ENCODE data around the gene ARL3. TPM values are rescaled to one million over a fixed set of nuclear protein-coding genes. Genes with fewer than 3 reads are reported as not detected.

The ARL3 gene
- total and polyA plus RNA-seq, 2 of the 4 experiments (the other 2 are of a cell fraction) = 5.0 to 14.3 TPM

DNA sequence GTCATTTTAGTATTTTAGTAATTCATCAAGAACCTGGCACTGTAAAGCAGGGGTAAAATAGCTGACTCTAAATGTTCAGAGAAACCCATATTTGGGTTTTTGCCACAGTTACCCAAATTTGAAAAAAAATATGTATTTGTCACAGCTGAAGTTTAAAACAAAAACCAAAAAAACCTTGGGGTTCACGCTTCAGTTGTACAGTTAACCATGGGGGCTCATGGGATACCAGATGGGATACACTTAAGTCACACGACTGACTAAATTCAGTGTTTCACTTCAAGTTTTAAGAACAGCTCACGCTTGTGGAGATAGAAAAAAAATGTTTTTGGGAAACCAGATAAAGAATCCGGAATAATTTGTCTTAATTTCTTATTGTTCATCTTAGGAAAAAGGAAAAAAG lies 2.1 kb downstream of the ARL3 start:
- peaks cover 3% of the 10 kb centered on the region; the same call in 1 of the 2 replicates for H3K9me1 ChIP-seq (ENCODE audit: insufficient read depth, low read length)
- H3K27me3 ChIP-seq (ENCODE audit: control insufficient read depth, insufficient read depth, low read length) = no peaks in the 10 kb centered on the region
- H3K18ac ChIP-seq (ENCODE audit: low read depth, low read length) = peak overlapping the region; percentile 19; the same call in 1 of the 2 replicates
- H3K14ac ChIP-seq (replicated peaks; ENCODE audit: low read depth, low read length) = 0 out of 2 replicates have a peak overlapping the region, but pooled peaks have one; percentile 72
- peak overlapping the region; percentile 69 for H2BK5ac ChIP-seq (ENCODE audit: low read depth, low read length, poor library complexity, severe bottlenecking)
- CTCF ChIA-PET = interaction anchor here (0.7 to 3.1 kb wide), 2 partner anchors 34 to 35 kb away, joined by 4 to 13 read pairs; no protein-coding TSS in a partner anchor
- H2BK15ac ChIP-seq (ENCODE audit: low read depth, low read length) = peak overlapping the region; percentile 65; the same call in 2 of the 3 replicates
- H3K56ac ChIP-seq (ENCODE audit: extremely low read depth, insufficient read depth, low read length) = no peak overlapping the region
- no peak overlapping the region for H3K4ac ChIP-seq (ENCODE audit: low read depth, low read length)
- no peaks in the 10 kb centered on the region for H3K36me3 ChIP-seq (ENCODE audit: control insufficient read depth, insufficient read depth, low read length)
- peak overlapping the region; percentile 71; the same call in 1 of the 2 replicates for H3K4me2 ChIP-seq (ENCODE audit: low read depth, low read length)
- no peak overlapping the region for H3K4me3 ChIP-seq (ENCODE audit: insufficient read depth, low read depth, low read length)
- DNase-seq (no peak), ATAC-seq (ENCODE audit: low read depth) (no peak)
- H4K91ac ChIP-seq (ENCODE audit: insufficient read depth, low read depth, low read length) = no peak overlapping the region
- H3K27ac ChIP-seq (ENCODE audit: insufficient read depth, low read length) = no peak overlapping the region
- H3K9me3 ChIP-seq (ENCODE audit: control insufficient read depth, insufficient read depth, low read length) = no peaks in the 10 kb centered on the region
- intact Hi-C loops (cut with micrococcal nuclease) (loop anchor here (2.0 to 5.0 kb wide), 2 partner anchors 33 to 210 kb away; partner anchors contain the start of genes ACTR1A and SUFU), in situ Hi-C loops (cut with MboI; ENCODE audit: low sequenced_read_pairs) (no loop called here), dilution Hi-C loops (cut with HindIII; ENCODE audit: low sequenced_read_pairs, unreplicated experiment) (no loop called here)
- H3K79me1 ChIP-seq (ENCODE audit: low read depth in 1 of 2, low read length in 2 of 2) = peaks cover 28 to 63% of the 10 kb centered on the region in 2 experiments
- H2AK9ac ChIP-seq (replicated peaks; ENCODE audit: low read depth, low read length, poor library complexity) = no peak overlapping the region
- H4K20me1 ChIP-seq (ENCODE audit: insufficient read depth, low read length) = peaks cover 11% of the 10 kb centered on the region; the same call in 1 of the 2 replicates
- H3K23ac ChIP-seq (ENCODE audit: low read depth, low read length) = no peak overlapping the region
- no peak overlapping the region for H2BK120ac ChIP-seq (ENCODE audit: low read depth, low read length)
- H3K4me1 ChIP-seq (ENCODE audit: control insufficient read depth, insufficient read depth, low read length) = peaks cover 2% of the 10 kb centered on the region
- no peak overlapping the region for H3K9ac ChIP-seq (ENCODE audit: low read depth, low read length)
- no peak overlapping the region for H4K5ac ChIP-seq (ENCODE audit: low read depth, low read length)
- no peak overlapping the region for H2BK20ac ChIP-seq (ENCODE audit: low read depth, low read length)
- WGBS, 2 experiments (ENCODE audit: extremely low coverage in 2 of 2, insufficient read length in 1 of 2) = no CpG with 5 or more reads among the region's 4 CpGs
- H2AK5ac ChIP-seq (ENCODE audit: low read depth, low read length) = no peak overlapping the region
- TF ChIP-seq CEBPB (IDR thresholded peaks at IDR 0.05; ENCODE audit: low read depth, low read length) (no peak), NFE2L2 (IDR thresholded peaks at IDR 0.05; ENCODE audit: low read depth, low read length) (no peak), MAZ (IDR thresholded peaks at IDR 0.05; ENCODE audit: borderline replicate concordance, low read depth, low read length) (no peak), MXI1 (IDR thresholded peaks at IDR 0.05; ENCODE audit: borderline replicate concordance, low read depth, low read length) (no peak), BHLHE40 (IDR thresholded peaks at IDR 0.05; ENCODE audit: low read depth, low read length) (no peak), MAFK (IDR thresholded peaks at IDR 0.05; ENCODE audit: low read depth, low read length) (no peak), RFX5 (IDR thresholded peaks at IDR 0.05; ENCODE audit: low read depth, low read length) (no peak), FOS (IDR thresholded peaks at IDR 0.05; ENCODE audit: low read depth, low read length) (no peak), CHD1 (IDR thresholded peaks at IDR 0.05; ENCODE audit: low read depth, low read length) (no peak), RAD21 (IDR thresholded peaks at IDR 0.05; ENCODE audit: low read length) (no peak), RCOR1 (IDR thresholded peaks at IDR 0.05; ENCODE audit: insufficient replicate concordance, low read length) (no peak), POLR2A (IDR thresholded peaks at IDR 0.05; ENCODE audit: low read depth, low read length) (no peak)
- TF ChIP-seq, protein P1, sequence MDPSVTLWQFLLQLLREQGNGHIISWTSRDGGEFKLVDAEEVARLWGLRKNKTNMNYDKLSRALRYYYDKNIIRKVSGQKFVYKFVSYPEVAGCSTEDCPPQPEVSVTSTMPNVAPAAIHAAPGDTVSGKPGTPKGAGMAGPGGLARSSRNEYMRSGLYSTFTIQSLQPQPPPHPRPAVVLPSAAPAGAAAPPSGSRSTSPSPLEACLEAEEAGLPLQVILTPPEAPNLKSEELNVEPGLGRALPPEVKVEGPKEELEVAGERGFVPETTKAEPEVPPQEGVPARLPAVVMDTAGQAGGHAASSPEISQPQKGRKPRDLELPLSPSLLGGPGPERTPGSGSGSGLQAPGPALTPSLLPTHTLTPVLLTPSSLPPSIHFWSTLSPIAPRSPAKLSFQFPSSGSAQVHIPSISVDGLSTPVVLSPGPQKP (IDR thresholded peaks at IDR 0.05; ENCODE audit: borderline replicate concordance, low read depth, low read length) = no peak
- TF ChIP-seq, protein P2, sequence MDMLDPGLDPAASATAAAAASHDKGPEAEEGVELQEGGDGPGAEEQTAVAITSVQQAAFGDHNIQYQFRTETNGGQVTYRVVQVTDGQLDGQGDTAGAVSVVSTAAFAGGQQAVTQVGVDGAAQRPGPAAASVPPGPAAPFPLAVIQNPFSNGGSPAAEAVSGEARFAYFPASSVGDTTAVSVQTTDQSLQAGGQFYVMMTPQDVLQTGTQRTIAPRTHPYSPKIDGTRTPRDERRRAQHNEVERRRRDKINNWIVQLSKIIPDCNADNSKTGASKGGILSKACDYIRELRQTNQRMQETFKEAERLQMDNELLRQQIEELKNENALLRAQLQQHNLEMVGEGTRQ (IDR thresholded peaks at IDR 0.05; ENCODE audit: low read depth, low read length) = no peak
- TF ChIP-seq, protein P3, sequence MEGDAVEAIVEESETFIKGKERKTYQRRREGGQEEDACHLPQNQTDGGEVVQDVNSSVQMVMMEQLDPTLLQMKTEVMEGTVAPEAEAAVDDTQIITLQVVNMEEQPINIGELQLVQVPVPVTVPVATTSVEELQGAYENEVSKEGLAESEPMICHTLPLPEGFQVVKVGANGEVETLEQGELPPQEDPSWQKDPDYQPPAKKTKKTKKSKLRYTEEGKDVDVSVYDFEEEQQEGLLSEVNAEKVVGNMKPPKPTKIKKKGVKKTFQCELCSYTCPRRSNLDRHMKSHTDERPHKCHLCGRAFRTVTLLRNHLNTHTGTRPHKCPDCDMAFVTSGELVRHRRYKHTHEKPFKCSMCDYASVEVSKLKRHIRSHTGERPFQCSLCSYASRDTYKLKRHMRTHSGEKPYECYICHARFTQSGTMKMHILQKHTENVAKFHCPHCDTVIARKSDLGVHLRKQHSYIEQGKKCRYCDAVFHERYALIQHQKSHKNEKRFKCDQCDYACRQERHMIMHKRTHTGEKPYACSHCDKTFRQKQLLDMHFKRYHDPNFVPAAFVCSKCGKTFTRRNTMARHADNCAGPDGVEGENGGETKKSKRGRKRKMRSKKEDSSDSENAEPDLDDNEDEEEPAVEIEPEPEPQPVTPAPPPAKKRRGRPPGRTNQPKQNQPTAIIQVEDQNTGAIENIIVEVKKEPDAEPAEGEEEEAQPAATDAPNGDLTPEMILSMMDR (conservative IDR thresholded peaks at IDR 0.05; ENCODE audit: low read depth, low read length) = no peak
- H4K8ac ChIP-seq (ENCODE audit: low read depth in 2 of 2, low read length in 2 of 2) = no peak overlapping the region; a peak in 1 of 4 replicates
- H2AFZ ChIP-seq (replicated peaks; ENCODE audit: low read length, poor library complexity) = no peak overlapping the region
- POLR2A ChIA-PET (ENCODE audit: unreplicated experiment) = interaction anchor here (0.7 kb wide), 1 partner anchor 604 kb away, joined by 3 read pairs; no protein-coding TSS in a partner anchor
- no TSS peak for BruUV-seq (replicated peaks)

Data from IMR-90 (cell line).